Measurements from ENCODE around the gene PFKFB2.

Gene PFKFB2

DNA sequence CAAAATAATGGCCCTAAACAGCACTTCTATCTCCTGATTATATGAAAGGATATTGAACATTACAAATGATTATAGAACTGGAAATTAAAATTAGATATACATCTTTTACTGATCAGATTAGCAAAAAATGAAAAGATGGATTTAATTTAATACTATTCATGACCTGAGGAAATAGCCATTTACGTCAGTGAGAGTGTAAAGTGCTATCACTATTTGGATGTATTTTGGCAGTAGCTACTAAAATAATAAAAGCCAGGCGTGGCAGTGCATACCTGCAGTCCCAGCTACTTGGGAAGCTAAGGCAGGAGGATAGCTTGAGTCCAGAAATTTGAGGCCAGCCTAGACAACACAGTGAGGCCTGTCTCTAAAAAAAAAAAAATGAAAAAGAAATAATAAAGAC, 40.9 kb downstream of the PFKFB2 start:
- no peak for DNase-seq (ENCODE audit: low read depth in 1 of 2, low spot score in 1 of 2)
- TF ChIP-seq GABPA (IDR thresholded peaks at IDR 0.05; ENCODE audit: low read depth) (no peak), SPI1 (IDR thresholded peaks at IDR 0.05; ENCODE audit: borderline replicate concordance, low read depth) (no peak), POLR2AphosphoS5 (IDR thresholded peaks at IDR 0.05; ENCODE audit: low read depth) (no peak)
- TF ChIP-seq, protein P1, sequence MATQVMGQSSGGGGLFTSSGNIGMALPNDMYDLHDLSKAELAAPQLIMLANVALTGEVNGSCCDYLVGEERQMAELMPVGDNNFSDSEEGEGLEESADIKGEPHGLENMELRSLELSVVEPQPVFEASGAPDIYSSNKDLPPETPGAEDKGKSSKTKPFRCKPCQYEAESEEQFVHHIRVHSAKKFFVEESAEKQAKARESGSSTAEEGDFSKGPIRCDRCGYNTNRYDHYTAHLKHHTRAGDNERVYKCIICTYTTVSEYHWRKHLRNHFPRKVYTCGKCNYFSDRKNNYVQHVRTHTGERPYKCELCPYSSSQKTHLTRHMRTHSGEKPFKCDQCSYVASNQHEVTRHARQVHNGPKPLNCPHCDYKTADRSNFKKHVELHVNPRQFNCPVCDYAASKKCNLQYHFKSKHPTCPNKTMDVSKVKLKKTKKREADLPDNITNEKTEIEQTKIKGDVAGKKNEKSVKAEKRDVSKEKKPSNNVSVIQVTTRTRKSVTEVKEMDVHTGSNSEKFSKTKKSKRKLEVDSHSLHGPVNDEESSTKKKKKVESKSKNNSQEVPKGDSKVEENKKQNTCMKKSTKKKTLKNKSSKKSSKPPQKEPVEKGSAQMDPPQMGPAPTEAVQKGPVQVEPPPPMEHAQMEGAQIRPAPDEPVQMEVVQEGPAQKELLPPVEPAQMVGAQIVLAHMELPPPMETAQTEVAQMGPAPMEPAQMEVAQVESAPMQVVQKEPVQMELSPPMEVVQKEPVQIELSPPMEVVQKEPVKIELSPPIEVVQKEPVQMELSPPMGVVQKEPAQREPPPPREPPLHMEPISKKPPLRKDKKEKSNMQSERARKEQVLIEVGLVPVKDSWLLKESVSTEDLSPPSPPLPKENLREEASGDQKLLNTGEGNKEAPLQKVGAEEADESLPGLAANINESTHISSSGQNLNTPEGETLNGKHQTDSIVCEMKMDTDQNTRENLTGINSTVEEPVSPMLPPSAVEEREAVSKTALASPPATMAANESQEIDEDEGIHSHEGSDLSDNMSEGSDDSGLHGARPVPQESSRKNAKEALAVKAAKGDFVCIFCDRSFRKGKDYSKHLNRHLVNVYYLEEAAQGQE (IDR thresholded peaks at IDR 0.05; ENCODE audit: insufficient replicate concordance, low read depth) = no peak
- TF ChIP-seq, protein P2, sequence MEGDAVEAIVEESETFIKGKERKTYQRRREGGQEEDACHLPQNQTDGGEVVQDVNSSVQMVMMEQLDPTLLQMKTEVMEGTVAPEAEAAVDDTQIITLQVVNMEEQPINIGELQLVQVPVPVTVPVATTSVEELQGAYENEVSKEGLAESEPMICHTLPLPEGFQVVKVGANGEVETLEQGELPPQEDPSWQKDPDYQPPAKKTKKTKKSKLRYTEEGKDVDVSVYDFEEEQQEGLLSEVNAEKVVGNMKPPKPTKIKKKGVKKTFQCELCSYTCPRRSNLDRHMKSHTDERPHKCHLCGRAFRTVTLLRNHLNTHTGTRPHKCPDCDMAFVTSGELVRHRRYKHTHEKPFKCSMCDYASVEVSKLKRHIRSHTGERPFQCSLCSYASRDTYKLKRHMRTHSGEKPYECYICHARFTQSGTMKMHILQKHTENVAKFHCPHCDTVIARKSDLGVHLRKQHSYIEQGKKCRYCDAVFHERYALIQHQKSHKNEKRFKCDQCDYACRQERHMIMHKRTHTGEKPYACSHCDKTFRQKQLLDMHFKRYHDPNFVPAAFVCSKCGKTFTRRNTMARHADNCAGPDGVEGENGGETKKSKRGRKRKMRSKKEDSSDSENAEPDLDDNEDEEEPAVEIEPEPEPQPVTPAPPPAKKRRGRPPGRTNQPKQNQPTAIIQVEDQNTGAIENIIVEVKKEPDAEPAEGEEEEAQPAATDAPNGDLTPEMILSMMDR (IDR thresholded peaks at IDR 0.05; ENCODE audit: insufficient read depth, low read length) = no peak
- Histone ChIP-seq H3K27ac (replicated peaks) (no peak overlapping the region), H3K27me3 (ENCODE audit: insufficient read depth, poor library complexity, severe bottlenecking) (no peaks in the 10 kb centered on the region), H3K4me3 (replicated peaks; ENCODE audit: insufficient read depth, low read length) (no peak overlapping the region)

DNA sequence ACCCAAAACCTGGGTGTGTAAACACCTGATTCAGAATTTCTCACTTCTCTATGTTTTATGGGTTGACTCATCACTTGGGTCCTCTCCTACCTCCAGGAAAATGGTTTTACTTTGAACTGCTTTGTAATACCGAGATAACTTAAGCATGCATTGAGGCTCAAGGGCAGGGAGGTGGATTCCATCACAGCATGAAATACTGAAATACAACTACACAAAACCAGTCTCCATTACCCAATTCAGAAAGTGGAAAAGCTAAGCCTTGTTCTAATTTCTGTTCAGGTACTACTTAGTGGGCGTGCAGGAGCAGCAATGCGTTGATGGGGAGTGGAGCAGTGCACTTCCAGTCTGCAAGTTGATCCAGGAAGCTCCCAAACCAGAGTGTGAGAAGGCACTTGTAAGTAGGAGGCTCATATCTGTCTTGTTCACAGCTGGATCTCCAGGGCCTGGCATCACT, 44.8 kb downstream of the PFKFB2 start:
- no peaks in the 10 kb centered on the region for H3K27me3 ChIP-seq (ENCODE audit: insufficient read depth, poor library complexity, severe bottlenecking)
- H3K27ac ChIP-seq (replicated peaks) = no peak overlapping the region
- TF ChIP-seq, protein P2 (IDR thresholded peaks at IDR 0.05; ENCODE audit: insufficient read depth, low read length) = no peak
- TF ChIP-seq, protein P1 (IDR thresholded peaks at IDR 0.05; ENCODE audit: insufficient replicate concordance, low read depth) = no peak
- TF ChIP-seq GABPA (IDR thresholded peaks at IDR 0.05; ENCODE audit: low read depth) = no peak
- TF ChIP-seq POLR2AphosphoS5 (IDR thresholded peaks at IDR 0.05; ENCODE audit: low read depth) = no peak
- no peak for TF ChIP-seq SPI1 (IDR thresholded peaks at IDR 0.05; ENCODE audit: borderline replicate concordance, low read depth)
- DNase-seq (ENCODE audit: low read depth in 1 of 2, low spot score in 1 of 2) = no peak
- H3K4me3 ChIP-seq (replicated peaks; ENCODE audit: insufficient read depth, low read length) = no peak overlapping the region

DNA sequence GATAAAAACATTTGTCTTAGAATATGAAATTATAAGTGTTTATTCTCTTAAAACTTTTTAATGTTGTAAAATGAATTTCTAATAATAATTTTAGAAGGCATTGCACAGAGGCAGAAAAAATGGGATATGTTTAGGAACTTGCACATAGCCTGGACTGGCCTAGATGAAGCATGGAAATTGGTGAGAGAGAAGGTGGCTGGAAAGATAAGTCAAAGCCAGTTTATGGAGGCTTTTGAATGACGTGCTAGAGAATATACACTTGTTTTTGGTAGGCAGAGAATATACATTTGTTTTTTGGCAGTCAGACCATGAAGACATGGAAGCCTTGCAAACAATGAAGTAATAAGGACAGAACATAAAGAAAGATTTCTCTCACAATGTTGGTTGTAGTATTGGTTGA, 48.6 kb downstream of the PFKFB2 start:
- H3K4me3 ChIP-seq (replicated peaks; ENCODE audit: insufficient read depth, low read length) = no peak overlapping the region
- TF ChIP-seq GABPA (IDR thresholded peaks at IDR 0.05; ENCODE audit: low read depth) (no peak), POLR2AphosphoS5 (IDR thresholded peaks at IDR 0.05; ENCODE audit: low read depth) (no peak), SPI1 (IDR thresholded peaks at IDR 0.05; ENCODE audit: borderline replicate concordance, low read depth) (no peak)
- TF ChIP-seq, protein P2 (IDR thresholded peaks at IDR 0.05; ENCODE audit: insufficient read depth, low read length) = no peak
- TF ChIP-seq, protein P1 (IDR thresholded peaks at IDR 0.05; ENCODE audit: insufficient replicate concordance, low read depth) = no peak
- no peak for DNase-seq (ENCODE audit: low read depth in 1 of 2, low spot score in 1 of 2)
- H3K27ac ChIP-seq (replicated peaks) = no peak overlapping the region
- no peaks in the 10 kb centered on the region for H3K27me3 ChIP-seq (ENCODE audit: insufficient read depth, poor library complexity, severe bottlenecking)

Data from HL-60 (cell line).